Dedifferentiated amniotic fluid mesenchymal stem cell (primary cell): Measurements from ENCODE around the gene BARHL2.

Experiments
- DNase-seq: peaks from one replicate; pipeline ENCODE4 v3.0.0-alpha.2; 2016; ENCODE audit errors: extremely low spot score

The BARHL2 gene

DNA sequence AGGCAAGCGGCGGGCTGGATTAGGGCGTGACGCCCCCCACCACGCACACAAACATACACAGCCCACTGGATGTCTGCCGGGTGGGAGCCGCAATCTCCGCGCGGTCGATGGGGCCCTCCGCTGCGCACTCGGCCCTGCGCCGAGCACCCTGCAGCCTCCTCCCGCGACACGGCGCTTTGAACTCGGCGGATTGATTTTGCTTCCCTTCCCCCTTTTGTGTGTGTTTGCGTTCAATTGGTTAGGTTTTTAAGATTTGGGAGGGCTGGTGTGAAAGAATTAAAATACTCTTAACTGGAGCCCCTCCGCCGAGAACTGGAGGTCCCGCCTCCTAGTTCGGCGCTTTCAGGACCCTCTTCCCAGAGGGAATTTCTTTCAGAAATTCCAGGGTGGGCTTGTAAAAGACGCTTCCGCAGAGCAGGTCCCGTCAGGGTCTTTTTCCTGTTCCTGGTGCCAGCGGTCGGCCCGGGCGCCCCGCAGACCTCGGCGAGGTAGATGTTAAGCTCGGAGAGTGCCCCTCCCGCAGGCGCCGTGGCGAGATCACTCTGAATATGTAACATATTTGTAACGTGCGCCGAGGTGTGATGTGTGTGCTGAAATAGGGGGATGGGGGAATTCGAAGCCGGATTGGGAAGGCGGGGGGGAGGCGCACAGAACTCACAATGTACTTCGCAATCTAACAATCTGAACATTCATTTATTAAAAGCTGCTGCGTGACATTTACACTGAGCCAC is 8.0 kb upstream of the BARHL2 start:
- DNase-seq, result no peak

DNA sequence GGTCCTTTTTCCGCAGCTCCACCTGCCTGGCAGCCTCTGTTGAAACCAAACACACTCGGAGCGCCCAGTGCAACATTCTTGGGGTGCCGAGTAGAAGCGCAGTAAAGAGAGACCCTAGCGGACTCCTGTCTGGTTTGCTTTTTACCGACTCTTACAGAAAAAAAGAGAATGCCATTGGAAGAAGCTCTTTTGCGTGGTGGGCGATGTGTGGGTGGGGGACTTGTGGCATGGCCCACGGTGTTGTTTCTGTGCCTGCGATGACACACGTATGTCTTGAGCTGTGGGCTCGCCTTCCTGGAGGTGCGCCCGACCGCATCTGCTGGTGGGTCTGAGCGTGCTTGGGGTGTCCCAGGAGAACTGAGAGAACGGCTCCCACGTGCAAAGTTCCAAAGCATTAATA is 7.3 kb upstream of the BARHL2 start:
- DNase-seq, result no peak

DNA sequence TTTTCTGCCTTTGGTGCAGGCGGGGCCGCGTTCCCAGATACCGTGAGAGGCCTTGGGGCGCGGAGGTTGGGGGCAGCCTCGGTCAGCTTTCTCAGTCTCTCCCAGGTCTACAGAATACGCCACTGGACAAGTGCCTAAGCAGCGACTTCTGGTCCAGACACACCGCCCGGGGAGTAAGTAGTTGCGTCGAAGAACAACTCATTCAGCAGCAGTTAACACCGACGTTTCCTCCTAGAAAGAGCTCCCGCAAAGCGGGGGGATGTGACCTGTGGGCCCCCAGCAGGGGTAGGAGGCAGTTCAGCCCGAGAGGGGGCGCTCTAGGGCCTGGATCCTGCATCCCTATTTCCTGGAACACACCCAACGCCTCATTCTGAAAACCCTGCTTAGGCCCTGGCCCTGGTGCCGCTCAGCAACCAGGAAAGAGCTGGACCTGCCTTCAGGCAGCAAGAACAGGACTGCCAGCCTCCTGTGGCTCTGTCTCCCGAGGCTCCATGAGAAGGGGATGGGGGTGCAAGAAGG is 6.5 kb upstream of the BARHL2 start:
- no peak for DNase-seq

DNA sequence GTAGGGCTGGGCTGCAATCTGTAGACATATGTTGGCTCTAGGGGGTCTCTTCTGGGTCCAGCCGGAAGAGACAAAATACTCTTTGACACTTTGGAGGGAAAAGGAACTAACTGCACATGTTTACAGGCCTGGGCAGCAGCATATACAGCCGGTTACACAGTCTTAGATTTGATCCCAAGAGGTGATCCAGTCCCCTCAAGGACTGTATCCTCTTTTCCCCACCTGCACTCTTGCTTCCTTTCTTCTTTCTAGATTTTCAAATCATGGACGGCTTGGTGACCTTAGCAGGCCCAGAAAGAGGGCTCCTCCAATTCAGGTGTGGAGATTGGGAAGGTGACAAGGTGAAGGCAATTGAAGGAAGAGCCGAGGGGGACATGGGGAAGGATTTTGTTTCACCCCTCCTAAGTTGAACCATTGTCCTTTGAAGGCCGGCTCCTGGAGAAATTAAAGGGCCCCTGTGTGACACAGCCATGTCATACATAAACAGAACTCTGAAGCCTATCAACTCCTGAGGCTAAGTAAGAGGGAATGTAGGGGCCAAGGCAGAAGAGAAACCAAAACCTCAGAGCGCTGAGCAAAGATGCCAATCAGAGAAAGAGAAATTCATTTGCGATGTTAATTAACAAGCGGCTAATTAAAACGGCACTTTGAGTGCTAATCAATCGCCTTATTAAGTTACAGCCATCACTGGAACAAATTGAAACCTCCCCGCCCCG is 5.9 kb upstream of the BARHL2 start:
- DNase-seq, result no peak

DNA sequence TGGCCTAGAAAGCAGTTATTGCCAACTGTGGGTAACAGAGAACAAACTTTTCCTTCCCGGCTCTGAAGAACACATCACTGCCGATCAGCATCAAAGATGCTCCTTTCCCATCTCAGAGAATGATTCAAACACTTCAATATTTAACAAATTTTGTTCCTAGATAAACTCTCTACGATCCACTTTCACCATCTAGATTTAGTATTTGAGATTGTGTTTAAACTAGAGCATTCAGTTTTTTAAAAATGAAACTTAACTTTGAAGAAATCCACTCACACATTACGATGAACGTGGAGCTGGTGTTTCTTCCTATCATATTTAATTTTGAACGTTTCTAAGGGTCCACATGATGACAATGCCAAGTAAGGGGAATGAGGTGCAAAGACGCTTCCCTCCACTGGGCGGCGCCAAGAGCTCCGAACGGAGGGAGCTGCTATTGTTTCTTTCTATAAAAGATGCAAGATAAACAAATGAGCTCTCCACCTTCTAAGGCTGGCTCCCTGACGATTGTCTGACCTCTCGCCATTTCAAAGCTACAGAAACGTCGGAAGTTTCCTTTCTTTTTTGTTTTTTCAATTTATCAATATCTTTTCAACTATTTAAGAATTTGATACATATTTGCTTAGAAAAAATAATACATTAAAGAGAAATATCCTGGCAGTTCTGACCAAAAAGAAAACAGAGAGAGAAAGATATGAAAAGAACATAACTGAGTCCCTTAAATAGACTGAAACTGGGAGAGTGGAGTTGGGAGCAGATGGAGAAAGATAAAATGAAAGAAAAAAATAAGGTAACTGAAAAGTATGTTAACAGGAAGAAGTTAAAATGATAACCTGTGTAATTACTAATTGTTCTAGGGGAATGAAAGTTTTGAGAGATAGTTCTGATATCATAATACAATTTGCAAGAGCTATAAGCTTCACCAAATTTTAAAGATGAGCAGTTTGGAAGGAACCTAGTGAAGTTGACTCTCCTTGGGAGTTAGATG is 4.4 kb upstream of the BARHL2 start:
- DNase-seq, result peak; percentile 45

DNA sequence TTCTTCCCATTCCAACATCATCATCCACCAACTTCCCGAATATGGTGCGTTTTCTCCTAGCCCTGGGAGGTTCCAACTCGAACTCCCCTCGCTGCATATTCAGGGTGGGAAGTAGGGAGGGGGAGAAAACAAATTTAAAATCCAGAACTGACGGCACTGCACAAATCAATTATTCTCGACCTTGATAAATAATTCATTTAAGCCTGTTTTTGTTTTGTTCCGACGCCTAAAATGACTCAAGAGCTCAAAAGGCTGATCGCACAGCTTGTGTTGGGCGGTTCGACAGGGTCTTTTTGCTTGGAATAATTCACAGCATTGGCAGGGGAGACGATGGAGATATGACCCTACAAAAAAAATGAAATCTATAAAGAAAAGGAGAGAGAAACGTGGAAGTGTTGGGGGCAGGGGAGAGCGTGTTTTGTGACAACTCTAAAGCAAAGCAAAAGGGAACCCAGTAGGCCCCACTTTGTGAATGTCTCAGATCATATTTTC is 3.1 kb upstream of the BARHL2 start:
- DNase-seq, result no peak

DNA sequence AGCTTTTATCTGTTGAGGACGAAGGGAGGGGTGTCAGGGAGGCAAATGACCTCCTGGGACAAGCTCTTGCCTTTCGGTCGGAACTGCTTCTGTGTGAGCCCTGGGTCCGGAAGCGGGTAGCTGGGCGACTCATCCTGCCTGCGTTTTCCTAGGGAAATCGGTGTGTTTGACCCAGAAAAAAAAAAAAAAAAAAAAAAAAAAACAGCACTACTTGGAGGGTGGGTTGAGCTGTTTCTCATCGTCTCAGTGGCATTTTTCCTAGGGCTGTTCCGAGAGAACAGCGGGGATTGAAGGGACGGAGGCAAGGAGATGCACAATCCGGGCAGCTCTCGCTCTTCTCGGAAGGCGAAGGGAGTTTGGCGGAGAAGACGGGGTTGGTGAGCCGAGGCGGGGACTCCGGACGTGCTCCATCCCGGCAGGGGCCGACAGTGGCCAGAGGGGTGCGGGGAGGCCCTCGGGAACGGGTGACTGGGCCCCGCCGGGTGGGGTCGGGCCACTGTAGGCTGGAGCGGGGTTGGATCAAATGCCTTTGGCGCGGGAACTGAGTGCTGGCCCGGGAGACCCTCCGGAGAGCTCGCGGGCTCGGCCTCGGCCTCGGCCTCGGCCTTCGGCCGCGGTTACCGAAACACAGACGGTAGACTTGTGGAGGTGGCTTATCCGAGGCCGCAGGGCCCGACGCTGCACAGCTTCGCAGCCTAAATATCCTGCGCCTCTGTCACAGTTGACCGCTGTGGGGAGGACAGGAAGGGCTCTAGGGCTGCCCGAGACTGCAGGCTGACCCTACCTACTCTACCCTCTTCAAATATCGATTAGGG is 2.4 kb upstream of the BARHL2 start:
- no peak for DNase-seq

DNA sequence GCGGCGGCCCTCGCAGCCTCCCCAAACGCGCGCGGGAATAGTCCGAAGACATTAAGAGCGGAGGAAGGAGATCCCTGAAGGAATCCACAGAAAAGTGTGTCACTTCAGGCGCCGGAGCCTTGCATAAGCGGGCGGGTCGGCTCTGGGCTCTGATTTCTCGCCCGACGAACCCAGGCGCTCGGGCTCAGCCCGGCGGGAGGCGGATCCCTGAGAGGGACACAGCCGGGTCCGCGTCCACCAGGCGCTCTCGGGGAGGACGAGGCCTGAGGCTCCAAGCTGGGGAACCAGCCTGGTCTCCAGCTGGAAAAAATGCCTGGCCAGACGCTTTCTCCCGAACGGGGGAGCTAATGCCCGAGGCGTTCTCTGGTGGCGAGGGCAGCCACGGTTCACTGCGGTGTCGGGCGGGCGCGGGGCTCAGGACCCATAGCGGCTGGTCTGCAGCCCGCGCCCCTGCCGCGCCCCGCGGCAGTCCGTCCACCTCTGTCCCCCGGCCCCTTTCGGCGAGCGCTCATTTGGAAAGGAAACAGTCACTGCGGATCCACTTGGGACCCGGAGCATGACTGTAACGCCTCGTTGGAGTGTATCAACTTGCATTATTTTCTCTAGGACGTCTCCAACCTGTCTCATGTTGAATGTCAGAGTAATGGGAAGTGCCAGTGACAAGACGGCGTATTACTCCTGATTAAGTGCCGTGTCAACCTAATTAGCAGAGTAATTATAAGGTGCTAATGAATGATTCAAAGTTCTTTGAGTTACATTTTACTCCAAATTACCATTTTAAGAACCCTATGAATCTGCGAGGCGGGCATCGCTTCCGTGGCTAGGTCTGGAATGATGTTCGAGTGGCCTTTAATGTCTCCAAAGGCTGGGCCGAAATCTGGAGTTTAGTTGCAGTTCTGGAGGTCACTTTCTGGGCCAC is 1.6 kb upstream of the BARHL2 start:
- no peak for DNase-seq

DNA sequence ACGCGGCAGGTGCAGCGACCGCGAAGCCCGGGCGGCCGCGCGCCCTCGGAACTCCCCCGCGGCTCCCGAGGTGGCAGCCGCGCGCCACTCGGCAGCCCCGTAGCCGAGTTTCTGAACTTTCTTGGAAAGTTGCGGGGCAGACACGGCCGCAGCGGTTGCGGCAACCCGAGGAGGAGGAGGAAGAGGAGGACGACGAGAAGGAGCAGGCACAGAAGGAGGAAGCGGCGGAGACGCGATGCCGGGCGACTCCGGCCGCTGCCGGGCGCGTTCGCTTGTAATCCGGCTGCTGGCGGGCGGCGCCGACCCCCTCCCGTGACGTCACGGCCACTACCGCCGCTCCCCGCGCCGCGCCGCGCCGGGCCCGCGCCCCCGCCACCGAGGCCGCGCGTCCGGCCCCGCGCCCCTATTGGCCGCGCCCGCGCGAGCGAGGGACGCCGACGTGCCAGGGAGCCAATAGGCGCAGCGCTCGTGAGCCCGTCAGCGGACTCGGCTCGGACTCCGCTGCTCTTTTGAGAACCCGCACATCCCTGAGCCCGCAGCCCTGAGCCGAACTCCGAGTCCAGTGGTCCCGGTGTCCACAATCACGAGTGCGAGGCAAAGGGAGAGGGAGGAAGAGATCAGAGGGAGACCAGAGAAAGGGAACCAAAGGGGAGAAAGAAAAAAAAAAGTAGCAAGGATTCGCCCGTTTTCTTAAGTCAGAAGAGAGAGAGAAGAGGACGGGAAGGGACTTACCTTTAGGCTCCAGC is 736 bp upstream of the BARHL2 start:
- no peak for DNase-seq

DNA sequence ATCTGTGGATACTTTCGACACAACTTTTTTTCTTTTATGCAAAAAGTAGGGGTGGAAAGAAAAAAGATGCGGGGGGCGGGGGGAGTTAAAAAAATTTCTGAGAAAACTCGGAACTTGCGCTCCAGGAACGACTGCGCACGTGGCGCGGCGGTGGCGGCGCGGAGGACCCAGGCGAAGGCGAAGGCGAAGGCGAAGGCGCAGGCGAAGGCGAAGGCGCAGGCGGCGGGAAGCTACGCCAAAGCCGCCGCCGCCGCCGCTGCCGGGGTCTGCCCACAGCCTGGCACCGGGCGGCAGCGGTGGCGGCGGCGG is 208 bp upstream of the BARHL2 start:
- no peak for DNase-seq

DNA sequence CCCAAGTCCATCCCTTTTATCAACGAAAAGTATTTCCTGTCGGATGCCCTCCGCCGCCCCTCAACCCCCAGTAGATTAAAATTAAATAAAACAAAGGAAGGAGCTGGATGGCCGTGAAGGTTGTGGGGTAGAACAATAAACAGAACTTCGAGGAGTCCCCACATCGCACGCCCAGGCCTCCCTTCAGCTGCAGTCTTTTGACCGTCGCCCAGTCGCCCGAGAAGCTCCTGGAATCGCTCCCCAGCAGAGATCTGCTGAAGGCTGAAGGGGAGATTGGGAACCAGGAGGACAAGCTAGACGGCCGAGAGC is 905 bp downstream of the BARHL2 start:
- DNase-seq, result no peak

DNA sequence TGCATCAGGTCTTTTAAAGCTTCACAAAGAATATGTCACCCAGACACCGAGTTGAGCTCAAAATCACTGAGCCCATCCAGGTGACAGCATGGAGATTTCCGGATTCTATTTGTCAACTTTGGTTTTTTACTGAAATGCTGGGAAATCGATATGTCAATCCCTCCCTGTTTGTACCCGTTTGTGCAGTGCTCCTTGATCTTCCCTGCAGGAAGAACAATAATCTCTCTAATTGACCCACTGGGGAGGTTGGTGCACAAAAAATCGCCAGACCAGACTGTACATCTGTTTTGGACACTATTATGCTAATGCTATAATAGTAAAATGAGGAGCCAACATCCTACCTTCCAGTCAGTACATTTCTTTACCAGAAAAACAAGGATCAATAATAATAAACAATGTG is 1.8 kb downstream of the BARHL2 start:
- no peak for DNase-seq

DNA sequence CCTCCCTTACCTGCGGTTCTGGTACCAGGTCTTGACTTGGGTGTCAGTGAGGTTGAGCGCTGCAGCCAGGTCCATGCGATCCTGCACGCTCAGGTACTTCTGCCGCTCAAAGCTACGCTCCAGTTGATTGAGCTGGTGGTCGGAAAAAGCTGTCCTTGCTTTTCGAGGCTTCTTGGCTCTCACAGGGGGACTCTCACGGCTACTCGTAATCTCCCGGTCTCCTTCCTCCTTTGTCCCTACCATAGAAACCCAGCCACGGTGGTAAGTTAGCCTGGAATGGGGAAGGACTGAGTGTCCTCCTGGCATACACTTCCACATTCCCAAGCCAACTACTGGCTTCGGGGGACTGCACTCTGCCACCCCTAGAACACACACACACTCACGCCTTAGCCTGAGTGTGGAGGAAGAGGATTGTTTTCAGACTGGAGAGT is 2.6 kb downstream of the BARHL2 start:
- DNase-seq, result no peak

DNA sequence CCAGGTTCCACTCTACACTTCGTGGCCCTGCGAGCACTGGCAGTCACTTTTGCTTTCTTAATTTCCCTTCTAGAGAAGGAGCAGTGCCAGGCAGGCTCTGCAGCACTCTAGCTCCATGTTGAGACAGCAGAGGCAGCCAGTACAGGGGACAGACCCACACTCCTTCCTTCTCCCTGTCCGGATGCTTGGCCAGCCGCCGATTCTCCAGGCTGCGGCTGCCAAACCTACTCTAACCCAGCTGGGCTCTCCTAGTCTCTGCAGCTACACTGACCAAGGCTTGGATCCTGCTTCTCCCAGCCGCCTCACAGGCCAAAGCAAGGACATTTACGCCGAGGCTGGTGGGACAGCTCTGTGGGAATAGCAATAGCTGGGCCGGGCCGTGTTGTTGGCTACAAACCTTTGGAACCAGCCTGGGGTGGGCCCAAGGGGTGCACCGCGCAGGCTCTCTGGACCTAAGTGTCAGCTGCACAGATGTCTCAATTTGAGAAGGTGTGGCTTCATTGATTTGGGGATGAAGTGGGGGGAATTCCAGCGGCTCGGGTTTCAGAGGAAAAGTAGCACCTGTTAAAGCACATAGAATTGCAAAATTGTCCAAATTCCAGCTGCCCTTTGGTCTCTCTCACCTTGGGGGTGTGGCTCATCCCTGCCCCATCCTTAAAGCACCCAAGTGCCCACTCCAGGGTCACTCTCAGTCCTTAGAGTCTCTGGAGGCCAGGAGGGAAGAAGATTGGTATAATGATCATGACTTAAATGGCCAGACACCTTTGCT is 3.2 kb downstream of the BARHL2 start:
- no peak for DNase-seq

DNA sequence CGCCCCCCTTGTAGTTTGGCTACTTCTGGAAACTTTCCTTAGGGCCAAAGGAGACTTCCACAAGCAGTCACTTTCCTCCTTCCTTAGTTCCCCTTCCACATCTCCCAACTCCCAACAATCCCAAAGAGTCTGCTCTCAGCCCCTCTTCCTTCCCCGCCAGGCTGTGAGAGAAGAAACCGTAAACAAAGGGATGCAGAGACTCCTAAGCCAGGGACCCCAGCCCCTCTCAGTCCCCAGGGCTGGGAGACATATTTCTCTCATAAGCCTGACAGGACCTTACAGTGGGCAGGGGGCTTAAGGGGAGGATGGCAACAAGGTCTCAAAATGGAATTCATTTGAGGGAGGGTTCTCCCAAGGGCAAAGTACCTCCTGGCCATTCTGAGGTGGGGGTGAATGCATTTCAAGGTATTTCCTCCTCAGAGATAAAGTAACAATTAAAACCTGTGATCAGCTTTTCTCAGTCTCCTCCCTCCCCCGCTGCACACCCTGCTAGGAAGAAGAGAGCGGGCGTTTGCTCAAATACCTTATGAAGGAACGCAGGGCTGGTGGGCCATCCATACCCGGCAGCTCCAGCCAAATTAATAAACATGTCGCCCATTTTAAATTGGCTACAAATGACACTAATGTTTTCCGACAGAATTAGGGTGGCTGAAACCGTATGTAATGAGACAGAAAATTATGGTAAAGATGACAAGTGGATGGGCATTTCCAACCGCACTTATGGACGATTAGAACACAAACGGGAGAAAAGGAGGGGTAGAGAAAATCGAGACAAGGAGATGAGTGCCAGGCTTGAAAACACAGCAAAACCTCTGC is 4.0 kb downstream of the BARHL2 start:
- no peak for DNase-seq

DNA sequence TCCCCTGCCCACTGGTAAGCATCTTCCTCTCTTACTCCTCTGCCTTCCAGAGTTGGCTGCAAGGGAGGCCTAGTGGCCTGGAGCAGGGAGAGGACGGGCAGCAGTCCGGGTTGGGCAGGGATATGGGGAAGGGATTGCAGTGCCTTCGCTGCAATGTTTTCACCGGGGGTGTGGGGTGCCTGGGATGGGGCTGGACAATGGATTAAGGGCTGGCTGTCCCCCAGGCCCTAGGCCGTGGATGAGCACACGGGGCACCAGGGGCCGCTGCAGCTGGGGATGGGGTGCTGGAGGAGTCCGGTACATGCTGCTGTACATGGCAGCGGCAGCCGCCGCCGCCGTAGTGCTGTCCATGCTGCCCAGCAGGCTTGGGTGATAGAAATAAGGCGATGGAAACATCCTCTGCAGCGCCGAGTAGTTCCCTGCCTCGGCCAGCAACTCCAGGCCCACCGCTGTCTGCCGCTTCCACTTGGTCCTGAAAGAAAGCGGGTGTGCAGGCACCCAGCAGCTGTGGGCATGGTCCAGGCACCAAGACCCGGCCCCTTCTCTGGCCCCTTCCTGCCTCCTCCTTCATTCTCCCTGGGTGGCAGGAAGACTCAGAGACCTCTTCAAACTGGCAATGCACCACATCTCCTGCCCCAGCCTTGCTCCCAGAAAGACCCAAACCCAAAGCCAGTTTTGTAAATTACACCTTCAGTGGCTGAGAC is 4.8 kb downstream of the BARHL2 start:
- DNase-seq, result no peak

DNA sequence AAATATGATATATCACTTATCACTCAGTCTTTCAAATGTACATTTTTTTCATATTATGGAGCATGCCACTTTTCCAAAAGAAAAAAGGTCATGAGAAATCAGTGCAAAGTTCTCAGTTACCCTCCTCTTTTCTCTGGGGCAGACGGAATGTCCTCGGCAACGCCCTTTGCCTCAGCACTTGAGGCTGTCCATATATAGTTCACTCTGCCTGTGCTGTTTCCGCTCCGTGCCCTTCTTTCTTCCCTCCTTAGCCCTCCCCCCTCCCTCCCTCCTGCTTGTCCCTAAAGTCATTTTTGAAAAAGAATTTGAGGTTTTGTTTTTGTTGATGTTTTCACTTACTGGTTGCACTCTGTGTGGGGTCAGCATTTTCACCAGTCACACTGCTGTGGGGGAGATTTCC is 5.4 kb downstream of the BARHL2 start:
- no peak for DNase-seq
